Prostate gland (tissue), 2 donors: ENCODE data around the gene PYROXD2.

Experiments
- CTCF ChIP-seq, 4 experiments: fragments of 200-600 bp in 2 of 4; fragments of 450-650 bp in 2 of 4; sonication (generic) in 2 of 4; IDR thresholded peaks; 1 replicate in 3 of 4; 2 replicates in 1 of 4; pipeline ENCODE4 v1.5.1; 2016 to 2019; ENCODE audit warnings: antibody characterized with exemption in 4 of 4, mild to moderate bottlenecking in 2 of 4, moderate library complexity in 2 of 4
- POLR2A ChIP-seq: fragments of 450-650 bp; IDR thresholded peaks from one replicate; pipeline ENCODE4 v1.6.1; 2016; ENCODE audit warnings: antibody characterized with exemption, mild to moderate bottlenecking
- POLR2AphosphoS5 ChIP-seq: sonication (generic); formaldehyde crosslinking; IDR thresholded peaks from one replicate; pipeline ENCODE4 v1.6.1; 2017; ENCODE audit warnings: antibody characterized with exemption

GRCh38 chr10:98363220-98363619, 51.8 kb downstream of the PYROXD2 start:
- TF ChIP-seq CTCF (IDR thresholded peaks at IDR 0.05) (peak in 2 of 4 experiments; percentile 9), POLR2A (no peak), POLR2AphosphoS5 (peak; percentile 88)
